Endothelial cell of umbilical vein (primary cell): Measurements from ENCODE around the gene C20orf144. TPM values are rescaled to one million over a fixed set of nuclear protein-coding genes. Genes with fewer than 3 reads are reported as not detected.

ENCODE experiments used
- BruUV-seq: library from RNA; stranded (reverse); fragments of 400-500 nt; replicated peaks from 2 replicates; lab custom pipeline; 2021; lab: Mats Ljungman, UMichigan
- CTCF ChIA-PET: fragments of 300-600, 350-600 bp; sonication (Branson Sonifier 250); formaldehyde crosslinking; loops from one replicate; lab custom pipeline; 2021; ENCODE audit warnings: antibody characterized with exemption, inconsistent platforms; lab: Charles Lee
- POLR2A ChIA-PET: fragments of 300-600, 350-600 bp; sonication (Branson Sonifier 250); formaldehyde crosslinking; loops from one replicate; lab custom pipeline; 2021; ENCODE audit warnings: antibody characterized with exemption, inconsistent platforms; lab: Charles Lee
- DNase-seq: peaks from one replicate; pipeline ENCODE4 v3.0.0-alpha.2; 2011; ENCODE audit warnings: low read depth, low spot score
- FAIRE-seq: peaks from 2 replicates; lab custom pipeline; 2011; peaks lifted over from hg19 to GRCh38; lab: Jason Lieb, UNC
- H2AFZ ChIP-seq: 2 replicates; pipeline ENCODE4 v1.6.0; 2012; ENCODE audit warnings: low read depth, low read length, control low read depth, inconsistent platforms
- H3K27ac ChIP-seq: 2 replicates; pipeline ENCODE4 v1.5.1; 2011; ENCODE audit warnings: low read depth, mild to moderate bottlenecking, control low read depth, low read length, moderate library complexity; ENCODE audit not compliant: insufficient read depth
- H3K27me3 ChIP-seq, 2 experiments: 2 replicates each; pipeline versions ENCODE4 v1.6.0 to v1.6.1; 2011; ENCODE audit warnings: low read length in 2 of 2, mixed read lengths in 1 of 2; ENCODE audit not compliant: control insufficient read depth in 2 of 2, insufficient read depth in 2 of 2
- H3K36me3 ChIP-seq, 2 experiments: 2 replicates in 1 of 2; 3 replicates in 1 of 2; pipeline ENCODE4 v1.5.1; 2011; ENCODE audit warnings: low read length in 2 of 2, mild to moderate bottlenecking in 1 of 2, moderate library complexity in 1 of 2; ENCODE audit not compliant: control insufficient read depth in 2 of 2, insufficient read depth in 2 of 2; ENCODE audit errors: extremely low read depth in 1 of 2
- H3K4me1 ChIP-seq: 3 replicates; pipeline ENCODE4 v1.5.1; 2011; ENCODE audit warnings: mild to moderate bottlenecking, low read length; ENCODE audit not compliant: control insufficient read depth, insufficient read depth; ENCODE audit errors: extremely low read depth
- H3K4me2 ChIP-seq: 2 replicates; pipeline ENCODE4 v1.6.1; 2011; ENCODE audit warnings: low read length, control low read depth, mixed read lengths; ENCODE audit not compliant: insufficient read depth
- H3K4me3 ChIP-seq, 3 experiments: fragments of 200-600 bp in 1 of 3; sonication (generic), shearing (Covaris generic) in 1 of 3; replicated peaks in 1 of 3; 2 replicates each; pipeline ENCODE4 v1.5.1; 2011 to 2016; ENCODE audit warnings: control low read depth in 3 of 3, low read length in 3 of 3, mild to moderate bottlenecking in 2 of 3, inconsistent platforms in 1 of 3, low read depth in 1 of 3, moderate library complexity in 1 of 3; ENCODE audit not compliant: insufficient read depth in 1 of 3
- H3K79me2 ChIP-seq: 2 replicates; pipeline ENCODE4 v1.6.0; 2012; ENCODE audit warnings: low read length, inconsistent platforms; ENCODE audit not compliant: control insufficient read depth, insufficient read depth
- H3K9ac ChIP-seq: replicated peaks from 2 replicates; pipeline ENCODE3; 2011; ENCODE audit warnings: low read length, control low read depth; ENCODE audit not compliant: insufficient read depth; ENCODE audit errors: extremely low read depth
- H3K9me1 ChIP-seq: replicated peaks from 3 replicates; pipeline ENCODE4 v1.6.0; 2011; ENCODE audit warnings: mild to moderate bottlenecking, low read length; ENCODE audit not compliant: control insufficient read depth, insufficient read depth; ENCODE audit errors: extremely low read depth
- H3K9me3 ChIP-seq: replicated peaks from 2 replicates; pipeline ENCODE4 v1.5.1; 2012; ENCODE audit warnings: low read length, inconsistent platforms; ENCODE audit not compliant: control insufficient read depth, insufficient read depth
- H4K20me1 ChIP-seq: replicated peaks from 2 replicates; pipeline ENCODE3; 2011; ENCODE audit warnings: mild to moderate bottlenecking, low read length; ENCODE audit not compliant: control insufficient read depth, insufficient read depth; ENCODE audit errors: extremely low read depth
- EZH2 ChIP-seq: IDR thresholded peaks from 2 replicates; pipeline ENCODE4 v1.6.1; 2012; ENCODE audit warnings: borderline replicate concordance, low read depth, mild to moderate bottlenecking, moderate library complexity, low read length, inconsistent platforms; ENCODE audit not compliant: severe bottlenecking
- FOS ChIP-seq: IDR thresholded peaks from 2 replicates; pipeline ENCODE4 v1.6.1; 2011; ENCODE audit warnings: mild to moderate bottlenecking, low read length, moderate library complexity, borderline replicate concordance; ENCODE audit not compliant: insufficient read depth
- GATA2 ChIP-seq: IDR thresholded peaks from 2 replicates; pipeline ENCODE4 v1.7.0; 2011; ENCODE audit warnings: low read depth, mild to moderate bottlenecking, moderate library complexity, mixed read lengths, low read length; ENCODE audit not compliant: insufficient read length, insufficient read depth
- JUN ChIP-seq: IDR thresholded peaks from 2 replicates; pipeline ENCODE4 v1.6.1; 2011; ENCODE audit warnings: borderline replicate concordance, low read depth; ENCODE audit not compliant: insufficient read length, insufficient read depth
- MYC ChIP-seq: IDR thresholded peaks from one replicate; pipeline ENCODE4 v1.6.1; 2011; ENCODE audit warnings: mild to moderate bottlenecking, low read depth, low read length
- POLR2A ChIP-seq: IDR thresholded peaks from 2 replicates; pipeline ENCODE4 v1.6.1; 2012; ENCODE audit warnings: low read depth, mild to moderate bottlenecking, control low read depth, low read length
- POLR2AphosphoS5 ChIP-seq: IDR thresholded peaks from 2 replicates; pipeline ENCODE4 v1.6.1; 2012; ENCODE audit warnings: low read depth, mild to moderate bottlenecking, control low read depth, low read length, moderate library complexity; ENCODE audit not compliant: insufficient read depth
- dilution Hi-C: fragments of 300-500 bp; cut with MboI; formaldehyde crosslinking; loops from one replicate; pipeline ENCODE4 v1.15.0; 2019; ENCODE audit warnings: low sequenced_read_pairs; ENCODE audit not compliant: extremely low pct_ligation_motif_present
- intact Hi-C: fragments of 100-400 bp; cut with micrococcal nuclease; formaldehyde crosslinking; loops from one replicate; pipeline ENCODE4 v1.10.0; 2022
- polyA plus RNA-seq, 4 experiments: library from polyadenylated mRNA; depleted of rRNA in 3 of 4; stranded (reverse) in 3 of 4; unstranded in 1 of 4; fragments of >200 nt; gene quantifications; 2 replicates each; pipeline versions ENCODE4 v1.2.1 to v1.2.3, GENCODE V29; 2011 to 2012; ENCODE audit warnings: missing spikeins in 1 of 4
- total RNA-seq: library from RNA; stranded (reverse); gene quantifications from 2 replicates; pipeline ENCODE4 v1.2.3, GENCODE V29; 2021
- TF ChIP-seq, protein P1 (sequence below): IDR thresholded peaks from 2 replicates; pipeline ENCODE4 v1.6.1; 2011; ENCODE audit not compliant: insufficient read depth, insufficient read length
- TF ChIP-seq, protein P2 (sequence below), 2 donors: IDR thresholded peaks; 1 replicate in 1 of 2; 2 replicates in 1 of 2; pipeline ENCODE4 v1.5.1; 2011; ENCODE audit warnings: low read length in 2 of 2, mild to moderate bottlenecking in 2 of 2, moderate library complexity in 2 of 2, control low read depth in 1 of 2, inconsistent platforms in 1 of 2, low read depth in 1 of 2; ENCODE audit not compliant: insufficient read depth in 1 of 2; ENCODE audit errors: extremely low read depth in 1 of 2

The C20orf144 gene
- total and polyA plus RNA-seq, 2 donors (not counting 3 experiments of a cell fraction or from before 2014, with no cell fraction given): not detected

DNA sequence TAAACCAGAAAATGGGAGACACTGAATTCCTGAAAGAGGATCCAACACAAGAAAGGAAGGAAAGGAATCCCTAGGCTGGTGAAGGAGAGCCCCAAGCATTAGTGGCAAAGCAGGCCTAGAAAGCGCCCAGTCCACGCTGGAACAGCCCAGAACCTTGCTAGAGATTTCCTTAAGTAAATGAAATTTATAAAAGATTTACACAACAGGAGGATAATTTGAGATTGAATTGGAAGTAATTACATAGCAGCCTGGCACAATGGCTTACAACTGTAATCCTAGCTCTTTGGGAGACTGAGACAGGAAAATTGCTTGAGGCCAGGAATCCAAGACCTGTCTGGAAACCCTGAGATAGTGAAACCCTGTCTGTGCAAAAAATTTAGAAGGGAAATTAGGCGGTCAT, 26.8 kb upstream of the C20orf144 start:
- TF ChIP-seq POLR2A (no peak), POLR2AphosphoS5 (no peak), FOS (no peak), MYC (no peak), GATA2 (no peak), EZH2 (no peak), JUN (no peak)
- TF ChIP-seq, protein P1, sequence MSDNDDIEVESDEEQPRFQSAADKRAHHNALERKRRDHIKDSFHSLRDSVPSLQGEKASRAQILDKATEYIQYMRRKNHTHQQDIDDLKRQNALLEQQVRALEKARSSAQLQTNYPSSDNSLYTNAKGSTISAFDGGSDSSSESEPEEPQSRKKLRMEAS: no peak
- TF ChIP-seq, protein P2, sequence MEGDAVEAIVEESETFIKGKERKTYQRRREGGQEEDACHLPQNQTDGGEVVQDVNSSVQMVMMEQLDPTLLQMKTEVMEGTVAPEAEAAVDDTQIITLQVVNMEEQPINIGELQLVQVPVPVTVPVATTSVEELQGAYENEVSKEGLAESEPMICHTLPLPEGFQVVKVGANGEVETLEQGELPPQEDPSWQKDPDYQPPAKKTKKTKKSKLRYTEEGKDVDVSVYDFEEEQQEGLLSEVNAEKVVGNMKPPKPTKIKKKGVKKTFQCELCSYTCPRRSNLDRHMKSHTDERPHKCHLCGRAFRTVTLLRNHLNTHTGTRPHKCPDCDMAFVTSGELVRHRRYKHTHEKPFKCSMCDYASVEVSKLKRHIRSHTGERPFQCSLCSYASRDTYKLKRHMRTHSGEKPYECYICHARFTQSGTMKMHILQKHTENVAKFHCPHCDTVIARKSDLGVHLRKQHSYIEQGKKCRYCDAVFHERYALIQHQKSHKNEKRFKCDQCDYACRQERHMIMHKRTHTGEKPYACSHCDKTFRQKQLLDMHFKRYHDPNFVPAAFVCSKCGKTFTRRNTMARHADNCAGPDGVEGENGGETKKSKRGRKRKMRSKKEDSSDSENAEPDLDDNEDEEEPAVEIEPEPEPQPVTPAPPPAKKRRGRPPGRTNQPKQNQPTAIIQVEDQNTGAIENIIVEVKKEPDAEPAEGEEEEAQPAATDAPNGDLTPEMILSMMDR (IDR thresholded peaks at IDR 0.05; ENCODE audit: extremely low read depth in 1 of 2, insufficient read depth in 1 of 2, low read depth in 1 of 2, low read length in 2 of 2): no peak
- no peaks in the 10 kb centered on the region for H4K20me1 ChIP-seq
- no peaks in the 10 kb centered on the region for H3K79me2 ChIP-seq
- ChIA-PET POLR2A (no interaction called here), CTCF (interaction anchor here (1.2 to 1.7 kb wide), 2 partner anchors 18 to 26 kb away, joined by 4 read pairs; no protein-coding TSS in a partner anchor)
- no peak overlapping the region for H3K9ac ChIP-seq
- H3K4me3 ChIP-seq: no peak overlapping the region
- no peak for FAIRE-seq
- no TSS peak for BruUV-seq
- H3K27me3 ChIP-seq: no peaks in the 10 kb centered on the region
- no peak for DNase-seq
- intact Hi-C loops: no loop called here
- H2AFZ ChIP-seq: no peak overlapping the region
- dilution Hi-C loops: no loop called here
- H3K4me1 ChIP-seq: no peaks in the 10 kb centered on the region
- H3K27ac ChIP-seq: no peak overlapping the region
- no peaks in the 10 kb centered on the region for H3K9me1 ChIP-seq
- no peaks in the 10 kb centered on the region for H3K9me3 ChIP-seq
- no peak overlapping the region for H3K4me2 ChIP-seq
- peaks cover 2 to 8% of the 10 kb centered on the region in 2 experiments for H3K36me3 ChIP-seq
